SW 1271 (cell line): ENCODE measurements around the gene SREBF1.

ENCODE experiments used
- DNase-seq, 2 experiments: peaks; one replicate each; lab custom pipeline; 2025; lab: John Stamatoyannopoulos, UW

SREBF1 gene

DNA sequence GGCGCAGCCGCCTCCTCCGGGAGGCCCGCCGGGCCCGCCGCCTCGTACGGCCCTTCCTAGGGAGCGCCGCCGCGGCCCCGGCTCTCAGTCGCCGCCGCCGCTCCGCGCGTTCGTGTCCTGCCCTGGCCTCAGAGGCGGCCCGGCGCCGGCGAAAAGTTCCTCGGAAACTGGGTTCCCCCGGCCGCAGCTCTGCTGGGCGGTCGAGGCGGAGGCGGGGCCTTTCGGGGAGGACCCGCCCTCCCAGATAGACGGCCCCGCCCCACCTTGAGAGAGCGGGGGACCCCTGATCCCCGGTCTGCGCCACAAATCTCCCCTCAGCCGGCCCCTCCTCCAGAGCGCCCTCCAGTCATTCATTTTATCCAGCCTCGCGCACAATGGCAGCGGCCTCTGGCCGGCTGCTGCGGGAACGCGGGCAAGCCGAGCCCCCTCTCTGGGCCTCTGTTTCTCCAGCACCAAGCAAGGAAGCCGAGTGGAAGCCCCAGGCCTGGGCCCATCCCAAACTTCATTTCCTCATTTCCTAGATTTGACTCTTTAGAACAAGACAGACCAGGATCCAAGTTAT lies at the start of gene SREBF1:
Gene SREBF1 (minus strand): TSS at position 169 of the 562 bp plus-strand sequence. CDS start 169 bp downstream, outside the sequence.
- DNase-seq = peak in 1 of 2 experiments; percentile 54

DNA sequence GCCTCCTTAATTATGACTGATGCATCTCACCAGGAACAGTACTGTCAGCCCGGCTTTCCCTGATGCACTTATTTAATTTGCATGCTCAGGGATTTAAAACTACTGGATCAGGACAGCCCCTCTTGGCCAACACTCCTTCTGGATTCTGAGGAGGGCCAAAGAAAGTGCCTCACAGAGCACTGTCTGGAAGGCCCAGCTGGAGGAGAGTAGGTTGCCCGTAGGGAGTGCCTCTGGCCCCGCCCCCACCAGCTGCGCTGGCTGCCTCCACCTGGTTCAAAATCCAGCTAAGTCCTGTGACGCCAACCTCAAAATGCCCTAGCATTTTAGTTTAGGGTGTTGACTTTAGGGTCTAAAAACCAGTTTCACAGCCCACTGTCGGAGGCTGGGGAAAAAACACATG lies 49.4 kb upstream of the SREBF1 start:
- no peak for DNase-seq

DNA sequence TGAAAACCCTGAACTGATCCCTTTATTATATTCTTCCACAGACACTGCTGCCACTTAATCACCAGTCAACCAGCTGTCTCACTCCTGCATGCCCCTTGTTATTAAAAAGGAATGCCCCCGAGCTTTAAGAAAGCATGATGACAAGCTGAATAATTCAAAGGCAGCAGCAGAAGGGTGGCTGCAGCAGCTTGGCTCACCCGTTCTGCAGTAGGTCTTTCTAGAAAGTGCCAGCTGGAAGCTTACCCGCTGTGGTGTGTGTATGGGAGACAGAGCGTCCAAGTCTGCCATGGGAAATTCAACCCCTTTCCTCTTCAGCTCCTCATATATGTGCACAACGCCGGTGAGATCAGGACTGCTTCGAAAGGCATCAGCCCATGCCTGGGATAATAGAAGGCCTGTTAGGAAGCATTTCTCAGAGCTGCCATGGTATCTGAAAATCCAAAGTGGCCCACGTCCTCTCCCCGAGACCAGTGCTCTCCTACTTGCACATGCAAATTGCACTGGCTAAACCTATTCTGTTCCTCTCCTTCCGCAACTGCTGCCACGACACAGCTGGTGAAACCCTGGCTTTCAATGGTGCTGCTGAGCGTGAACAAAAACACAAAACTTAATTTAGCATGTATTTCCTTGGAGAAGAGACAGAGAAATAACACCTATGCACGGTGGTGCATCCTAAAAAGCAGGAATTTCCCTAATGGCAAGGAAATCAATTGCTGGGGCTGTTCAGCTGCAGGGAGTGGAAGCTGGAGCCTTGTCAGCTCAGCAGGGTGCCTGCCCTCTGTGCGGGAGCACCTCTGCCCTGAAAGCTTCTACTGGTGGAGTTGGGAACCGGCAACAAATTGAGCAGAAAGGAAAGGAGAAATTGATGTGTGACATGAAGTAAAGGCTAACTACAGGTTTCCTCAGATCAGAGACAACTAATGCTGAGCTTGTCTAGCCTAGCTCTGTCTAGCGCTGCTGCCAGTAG lies 47.9 kb upstream of the SREBF1 start:
- no peak for DNase-seq

DNA sequence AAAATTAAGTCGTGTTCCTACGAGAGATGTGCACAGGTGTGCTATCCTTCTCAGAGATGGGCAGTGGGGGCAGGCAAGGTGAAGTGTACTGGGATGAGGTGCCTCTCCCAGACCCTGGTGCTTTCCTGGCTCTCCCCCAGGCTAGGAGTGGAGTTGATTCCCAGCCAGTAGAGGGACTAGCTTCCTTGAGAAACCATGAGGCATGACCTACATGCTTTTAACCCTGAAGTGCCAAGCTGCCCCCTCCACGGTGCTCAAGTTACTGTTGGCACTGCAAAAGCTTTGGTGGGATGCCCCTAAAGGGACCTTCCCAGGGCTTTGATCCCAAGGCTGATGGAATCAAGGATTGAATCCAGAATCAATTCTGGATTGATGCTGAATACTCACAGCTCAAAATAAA lies 47.0 kb upstream of the SREBF1 start:
- DNase-seq = no peak

DNA sequence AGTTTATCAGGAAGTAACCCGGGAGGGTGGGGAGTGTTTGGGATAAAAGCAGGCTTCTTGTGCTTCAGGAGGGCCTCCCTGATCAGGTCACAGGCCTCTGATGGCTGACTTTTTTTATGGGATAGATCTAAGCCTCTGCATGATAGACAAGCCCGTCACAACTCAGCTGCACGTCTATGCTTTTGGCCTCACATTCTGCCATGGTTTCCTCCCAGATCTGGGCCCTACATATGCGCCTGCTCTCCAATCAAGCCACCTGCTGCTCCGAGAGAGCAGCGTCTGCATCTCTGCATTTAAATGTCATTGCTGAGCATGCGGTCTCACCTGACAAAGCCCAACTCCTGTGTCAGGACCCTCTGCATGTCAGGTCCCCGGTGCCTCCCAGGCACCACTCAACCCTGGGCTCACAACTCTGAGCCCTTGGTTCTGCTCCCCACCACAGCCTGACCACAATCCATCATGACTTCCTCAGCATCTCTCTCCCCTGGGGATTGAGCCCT lies 45.3 kb upstream of the SREBF1 start:
- no peak for DNase-seq

DNA sequence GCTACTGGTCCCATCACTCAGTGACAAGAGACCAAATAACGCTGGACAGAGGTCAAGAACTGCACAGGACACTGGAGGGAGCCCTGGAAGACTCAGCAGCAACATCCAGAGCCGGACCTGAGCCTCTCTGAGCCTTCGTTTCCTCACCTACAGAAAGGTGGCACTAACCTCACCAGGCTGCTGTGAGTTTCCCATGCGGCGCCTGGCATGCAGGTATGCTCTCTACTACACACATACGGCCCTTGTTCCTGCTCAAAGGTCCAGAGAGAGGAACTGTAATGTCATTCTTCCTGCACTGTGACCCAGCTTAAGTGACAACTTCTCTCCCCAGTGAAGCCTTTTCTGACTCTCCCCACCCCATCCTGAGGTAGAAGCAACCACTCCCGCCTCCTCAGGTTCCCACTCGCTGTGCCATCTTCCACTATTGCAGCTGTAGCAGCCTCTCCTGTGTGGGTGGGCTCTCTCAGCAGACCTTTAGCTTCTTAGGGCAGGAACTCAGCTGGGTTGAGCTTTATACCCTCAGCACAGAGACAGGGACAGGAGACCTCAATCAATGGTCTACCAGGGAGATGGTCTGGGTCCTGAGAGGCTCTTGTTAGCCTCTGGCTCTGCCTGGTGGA lies 43.9 kb upstream of the SREBF1 start:
- DNase-seq = no peak

DNA sequence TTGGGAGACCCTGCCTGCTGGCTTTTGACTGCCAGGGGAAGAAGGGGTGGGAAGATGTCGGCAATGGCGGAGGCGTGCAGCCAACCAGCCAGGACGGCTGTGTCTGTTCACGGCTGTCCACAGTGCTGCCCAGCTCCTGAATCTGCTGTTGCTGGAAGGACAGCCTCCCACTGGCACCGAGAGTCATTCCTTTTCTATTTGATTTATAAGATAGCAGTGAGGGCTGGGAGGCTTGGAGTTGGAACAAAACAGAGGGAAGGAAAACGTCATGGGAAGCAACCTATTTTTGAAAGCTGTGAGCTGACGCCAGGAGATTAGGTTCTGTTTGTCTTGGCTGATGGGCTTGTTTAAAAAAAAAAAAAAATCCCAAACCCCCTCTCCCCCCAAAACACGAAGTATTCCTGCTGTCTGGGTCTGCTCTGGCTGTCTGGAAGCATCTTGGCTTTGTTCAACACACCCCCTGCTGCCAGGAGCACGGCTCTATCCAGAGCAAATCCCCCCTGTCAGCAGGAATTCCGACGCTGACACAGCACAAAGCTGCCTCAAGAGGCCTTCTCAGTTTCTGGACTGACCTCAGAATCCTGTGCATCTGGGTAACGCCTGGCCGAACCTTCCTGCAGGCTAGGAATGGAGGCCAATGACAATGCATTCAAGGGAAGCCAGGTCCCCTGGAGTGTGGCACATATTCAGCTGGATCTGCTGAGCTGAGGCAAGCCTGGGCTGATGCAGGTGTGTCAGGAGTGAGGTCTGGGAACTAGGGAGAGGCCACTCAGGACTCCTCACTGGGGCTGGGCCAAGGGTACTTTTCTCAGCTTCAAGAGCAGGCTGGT lies 41.0 kb upstream of the SREBF1 start:
- DNase-seq = no peak

DNA sequence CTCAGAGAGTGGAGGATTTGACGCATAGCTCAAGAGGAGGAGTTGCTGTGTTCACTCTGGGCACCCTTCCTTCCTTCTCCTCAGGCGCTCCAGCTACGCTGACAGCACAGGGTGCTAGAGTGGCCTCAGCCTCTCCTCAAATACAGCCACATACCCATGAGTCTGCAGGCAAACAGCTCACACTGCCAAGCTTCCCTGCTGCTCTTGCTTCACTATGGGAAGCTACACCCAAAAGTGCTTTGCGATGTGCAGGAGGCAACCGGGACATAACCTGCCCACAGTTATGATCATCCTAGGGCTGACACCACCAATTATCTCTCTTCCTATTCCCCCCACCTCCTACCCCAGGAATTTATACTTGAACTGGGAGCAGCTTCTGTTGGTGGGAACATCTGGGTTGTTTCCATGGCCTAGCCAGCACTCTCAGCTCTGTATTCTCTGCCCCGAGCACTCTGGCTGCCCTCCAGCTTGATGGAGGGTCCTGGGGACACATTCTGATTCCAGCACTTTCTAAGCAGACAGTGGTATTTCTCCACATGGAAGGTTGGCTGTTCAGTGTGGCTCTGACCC lies 40.3 kb upstream of the SREBF1 start:
- no peak for DNase-seq

DNA sequence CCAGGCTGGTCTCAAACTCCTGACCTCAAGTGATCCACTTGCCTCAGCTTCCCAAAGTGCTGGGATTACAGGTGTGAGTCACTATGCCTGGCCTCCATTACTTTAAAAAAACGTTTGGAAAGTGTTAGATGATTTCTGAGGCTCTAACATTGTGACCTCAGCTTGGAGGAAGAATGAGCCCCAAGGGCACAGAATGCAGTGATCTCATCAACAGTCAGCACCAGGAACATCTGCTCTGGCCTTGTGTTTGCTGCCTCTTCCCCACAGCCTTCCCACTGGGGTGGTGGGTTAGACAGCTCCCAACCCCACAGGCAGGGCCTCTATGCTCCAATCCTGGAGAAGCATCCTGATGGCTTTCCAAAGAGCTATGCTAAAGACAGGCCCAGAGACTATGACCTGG lies 37.7 kb upstream of the SREBF1 start:
- peak; percentile 35 to 48 for DNase-seq

DNA sequence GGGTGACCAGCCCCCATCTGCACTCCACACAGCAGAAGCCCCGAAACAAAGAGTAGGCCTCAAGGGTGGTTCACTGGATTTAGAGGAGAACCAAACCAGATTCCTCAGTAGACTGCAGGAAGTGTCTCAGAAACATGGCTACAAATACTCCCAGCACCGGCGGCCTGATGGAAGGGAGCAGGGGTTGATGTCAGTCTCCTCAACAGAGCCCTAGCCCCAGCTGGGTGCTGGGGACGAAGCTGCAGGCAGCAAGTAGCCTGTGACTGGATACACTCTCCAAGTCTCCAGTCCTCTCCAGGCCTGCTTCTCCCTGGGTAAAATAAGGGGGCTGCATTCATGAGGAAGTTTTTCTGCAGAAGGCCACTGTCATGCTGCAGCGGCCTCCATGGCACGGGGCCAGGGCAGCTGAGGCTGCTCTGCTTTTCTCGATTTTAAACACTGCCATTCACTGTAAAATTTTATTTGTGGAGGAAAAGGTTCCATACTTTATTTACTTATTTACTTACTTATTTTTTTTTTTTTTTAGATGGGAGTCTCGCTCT lies 36.7 kb upstream of the SREBF1 start:
- DNase-seq = no peak

DNA sequence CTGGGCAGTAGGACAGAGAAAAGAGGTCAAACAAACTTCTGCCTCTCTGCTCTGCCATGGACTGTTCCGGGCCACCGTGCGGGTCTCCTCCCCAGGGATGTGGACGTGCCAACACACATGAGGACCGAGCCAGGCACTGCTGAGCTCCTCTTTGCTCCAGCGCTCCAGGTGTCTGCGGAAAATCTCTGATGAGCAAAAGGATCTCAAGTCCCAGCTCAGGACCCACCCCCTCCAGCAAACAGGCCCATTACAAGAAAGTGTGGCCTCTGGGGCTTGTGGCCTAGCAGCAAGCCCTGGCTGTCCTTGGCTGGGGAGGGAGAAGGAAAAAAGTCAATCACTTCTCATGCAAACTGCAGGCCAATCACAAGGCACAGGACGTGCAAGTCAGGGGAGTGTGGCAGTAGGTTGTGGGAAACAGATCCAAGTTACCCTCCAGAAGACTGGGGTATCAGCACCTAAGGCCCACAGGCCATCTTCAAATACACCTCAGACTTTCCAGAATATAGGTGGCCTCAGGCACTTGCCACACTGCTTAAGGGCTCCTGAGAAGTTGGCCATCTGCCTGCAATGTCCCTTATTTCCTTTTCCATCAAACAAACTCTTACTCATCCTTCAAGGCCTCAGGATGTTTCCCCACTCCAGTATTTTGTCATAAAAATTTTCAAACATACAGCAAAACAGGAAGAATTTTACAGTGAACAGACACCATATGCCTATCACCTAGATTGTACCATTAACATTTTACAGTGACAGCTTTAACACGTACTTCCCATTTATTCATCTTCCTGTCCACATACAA lies 36.0 kb upstream of the SREBF1 start:
- DNase-seq = no peak

DNA sequence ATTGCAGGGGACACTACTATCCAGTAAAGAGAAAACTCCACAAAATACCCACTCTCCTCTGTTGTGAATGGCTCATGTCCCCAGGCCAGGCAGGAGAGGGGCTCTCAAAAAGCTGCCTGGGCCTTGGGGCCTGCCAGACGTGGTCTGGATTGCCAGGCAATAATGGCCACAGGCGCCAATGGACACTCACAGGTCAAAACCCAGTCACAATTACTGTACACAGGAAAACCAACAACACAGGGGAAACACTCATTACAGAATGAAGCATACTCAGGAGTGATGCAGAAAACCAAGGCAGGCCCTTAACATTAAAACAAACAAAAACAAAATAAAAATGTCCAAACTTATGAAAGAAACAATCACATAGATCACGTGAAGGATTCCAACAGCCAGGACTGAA lies 35.1 kb upstream of the SREBF1 start:
- DNase-seq = no peak

DNA sequence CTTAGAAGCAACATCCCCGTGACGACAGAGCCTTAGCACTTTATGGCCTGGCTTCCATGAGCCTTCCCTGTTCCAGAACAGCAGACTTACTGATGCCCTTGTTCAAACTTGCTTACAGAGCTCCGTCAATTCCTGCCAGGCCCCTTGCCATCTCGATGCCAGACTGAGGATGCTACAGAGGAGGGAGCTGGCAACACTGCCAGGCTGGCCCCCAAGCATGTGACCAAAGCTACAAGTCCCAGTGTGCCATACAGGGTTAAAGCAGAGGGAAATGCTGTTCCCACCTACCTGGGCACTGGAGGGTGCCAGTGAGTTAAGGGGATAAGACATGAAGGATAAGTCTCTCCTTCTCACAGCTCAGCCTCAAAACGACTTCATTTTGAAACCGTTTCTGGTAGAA lies 33.5 kb upstream of the SREBF1 start:
- DNase-seq = no peak

DNA sequence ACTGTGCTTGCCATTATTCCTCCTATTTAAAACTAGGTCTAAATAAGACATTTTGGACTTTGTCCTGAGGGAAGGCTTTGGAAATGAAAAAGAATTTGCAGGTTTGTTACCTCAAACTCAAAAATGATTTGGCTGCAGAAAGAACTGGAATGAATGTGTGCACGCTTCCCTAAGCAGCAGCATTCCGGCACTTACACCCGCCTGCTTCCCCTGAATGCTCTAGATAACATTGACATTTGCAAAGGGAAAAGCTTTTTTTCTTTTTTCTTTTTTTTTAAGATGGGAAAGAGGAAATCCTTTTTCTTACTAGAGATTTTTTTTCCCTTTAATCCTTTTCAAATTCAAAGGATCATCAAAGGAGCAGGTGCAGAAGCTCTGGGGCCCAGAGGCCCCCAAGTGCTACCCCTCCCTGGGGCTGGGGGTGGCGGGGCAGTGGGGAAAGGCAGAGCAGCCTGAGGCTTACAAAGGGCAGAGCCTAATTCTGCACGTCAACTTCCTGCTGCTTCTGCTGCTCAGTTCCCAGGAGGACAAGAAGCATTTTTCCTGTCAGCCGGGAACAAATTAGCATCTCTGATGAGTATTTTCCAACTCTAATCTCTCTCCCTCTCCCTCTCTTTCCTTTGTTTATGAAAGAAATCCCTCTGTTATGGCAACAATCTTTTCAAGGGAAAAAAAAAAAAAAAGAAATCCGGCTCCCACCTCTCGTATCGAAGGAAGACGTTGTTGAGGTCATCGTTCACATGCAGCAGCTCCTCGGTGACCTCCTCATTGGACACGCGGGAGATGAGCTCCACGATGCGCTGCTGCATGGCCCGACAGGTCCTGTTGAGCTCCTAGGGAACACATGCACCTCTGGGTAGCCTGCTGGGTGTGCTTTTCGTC lies 32.1 kb upstream of the SREBF1 start:
- DNase-seq = no peak

DNA sequence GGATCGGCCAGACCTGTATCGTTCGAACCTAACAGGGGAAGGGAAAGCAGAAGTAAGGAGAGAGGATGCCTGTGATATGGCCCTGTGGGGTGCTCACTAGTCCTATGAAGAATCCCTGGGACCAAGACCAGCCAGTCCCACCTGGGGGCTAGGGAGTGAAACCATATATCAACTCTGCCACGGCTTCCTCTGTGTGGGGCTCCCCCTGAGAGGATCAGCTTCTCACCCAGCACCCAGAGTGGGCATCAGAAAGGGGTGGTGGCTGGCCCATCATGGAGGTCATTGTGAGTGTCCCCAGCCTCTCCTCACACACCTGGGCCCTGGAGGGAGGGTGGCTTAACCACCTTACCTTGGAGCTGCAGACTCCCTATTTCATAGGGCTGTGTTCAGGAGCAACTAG lies 30.1 kb upstream of the SREBF1 start:
- no peak for DNase-seq

DNA sequence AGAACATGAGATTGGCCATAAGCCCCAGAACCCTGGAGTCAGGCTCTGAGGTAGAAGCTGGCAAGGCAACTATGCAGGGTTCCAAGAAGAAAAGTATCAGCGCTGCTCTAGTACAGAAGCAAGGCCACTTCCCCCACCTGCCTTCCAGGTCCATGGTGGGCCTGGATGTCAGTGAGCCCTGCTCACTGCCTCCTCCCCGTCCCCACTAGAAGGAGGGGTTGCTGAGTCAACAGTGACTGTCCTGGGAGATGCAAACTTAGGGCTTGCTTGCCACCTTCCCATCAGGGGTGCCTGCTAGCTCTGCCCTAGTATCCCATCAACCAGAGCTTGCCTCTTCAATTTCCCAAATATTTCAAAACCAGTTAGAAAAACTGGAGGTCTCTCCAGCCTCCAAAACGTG lies 29.6 kb upstream of the SREBF1 start:
- DNase-seq = no peak

DNA sequence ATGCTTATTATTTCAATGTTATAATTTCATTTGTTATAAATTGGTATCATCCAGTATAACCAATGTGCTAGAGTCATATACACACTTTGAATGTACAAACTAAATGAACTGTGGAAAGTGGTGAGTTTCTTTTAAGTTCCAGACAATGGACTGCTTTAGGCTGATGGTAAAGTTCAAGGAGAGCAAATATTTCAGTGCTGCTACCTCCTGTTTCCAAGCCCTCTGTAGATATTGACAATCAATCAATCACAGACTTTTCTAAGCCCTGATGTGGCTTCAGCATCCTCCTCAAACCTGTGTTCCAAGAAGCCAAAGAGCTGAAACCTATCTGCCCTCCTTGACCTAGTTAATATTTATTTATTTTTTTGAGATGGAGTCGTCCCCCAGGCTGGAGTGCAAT lies 28.2 kb upstream of the SREBF1 start:
- DNase-seq = no peak

DNA sequence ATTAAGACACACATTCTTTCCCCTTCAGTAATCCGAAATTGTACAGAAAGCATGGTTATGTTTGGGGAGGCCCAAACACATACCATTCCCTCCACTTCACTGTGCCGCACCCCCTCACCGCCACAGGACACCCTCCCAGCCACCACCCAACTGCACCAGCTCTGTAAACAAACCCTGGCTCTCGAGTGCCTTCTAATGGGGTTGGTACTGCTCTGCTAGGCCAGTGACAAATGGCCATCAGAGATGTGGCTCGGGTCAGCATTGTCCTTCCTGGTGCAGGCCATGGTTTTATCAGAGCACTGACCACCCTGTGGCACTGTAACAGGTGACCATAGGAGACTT lies 24.0 kb upstream of the SREBF1 start:
- no peak for DNase-seq

DNA sequence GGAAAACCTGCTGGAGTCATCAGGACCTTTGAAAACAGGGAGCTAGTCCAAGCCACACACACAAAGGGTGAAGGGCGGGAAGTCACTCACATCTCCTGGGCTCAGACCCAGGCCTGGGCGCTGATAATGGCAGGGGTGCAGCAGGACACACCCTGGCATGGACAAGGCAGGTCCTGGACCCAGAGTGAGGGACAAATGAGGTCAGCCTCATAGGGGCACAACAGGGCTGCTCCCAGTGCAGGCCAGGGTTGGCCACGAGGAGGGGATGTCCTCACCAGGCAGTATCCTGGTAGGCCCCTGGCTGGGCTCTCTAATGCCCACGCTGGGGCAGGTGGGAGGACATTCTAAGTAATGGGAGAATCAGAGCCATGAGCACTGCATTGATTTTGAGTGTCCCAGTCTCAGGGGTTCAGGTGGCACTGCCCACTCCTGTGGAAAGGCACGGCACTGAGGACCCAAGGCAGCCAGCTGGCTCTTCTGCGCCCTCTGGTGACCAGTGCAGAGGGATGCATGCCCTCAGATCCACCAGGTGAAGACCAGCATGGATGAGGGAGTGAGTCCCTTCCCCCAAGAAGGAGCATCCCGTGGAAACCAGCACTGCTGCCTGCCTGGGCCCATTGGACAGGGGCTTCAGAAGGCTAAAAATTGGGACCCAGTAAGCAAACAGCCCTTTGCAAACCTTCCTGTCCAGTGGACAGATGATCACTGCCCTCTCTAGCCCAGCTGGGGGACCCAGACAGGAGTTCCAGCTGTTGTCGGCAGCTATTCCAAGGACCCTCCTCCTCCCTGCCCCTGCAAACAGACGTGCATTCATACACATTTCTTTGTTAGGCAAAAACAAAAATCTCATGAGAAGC lies 23.4 kb upstream of the SREBF1 start:
- DNase-seq = peak; percentile 49 to 62
